ENCODE measurements around the gene DHCR7. TPM values are rescaled to one million over a fixed set of nuclear protein-coding genes. Genes with fewer than 3 reads are reported as not detected.

The DHCR7 gene
- total RNA-seq, 3 donors from 2014 or later = 29.8 to 39.2 (median 32.0) TPM

DNA sequence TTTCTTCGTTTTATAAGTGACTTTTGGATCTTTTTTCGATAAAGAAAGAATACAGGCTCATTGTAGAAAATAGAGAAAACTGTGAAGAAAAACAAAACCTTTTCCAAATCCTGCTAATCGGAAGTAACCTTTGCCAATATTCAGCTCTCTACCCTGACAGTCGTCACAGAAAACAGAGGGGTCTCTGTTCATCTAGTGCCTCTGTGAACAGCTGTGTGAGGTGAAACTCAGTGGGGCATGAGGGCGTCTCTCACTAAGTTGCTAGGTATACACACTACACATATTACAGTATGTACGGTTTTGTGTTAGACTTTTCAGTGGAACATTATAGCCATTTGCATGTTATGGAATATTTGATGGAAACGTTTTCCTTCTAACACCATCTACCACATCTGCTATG lies 39.4 kb downstream of the DHCR7 start:
- no peaks in the 10 kb centered on the region for H3K36me3 Mint-ChIP-seq (ENCODE audit: insufficient read depth)

DNA sequence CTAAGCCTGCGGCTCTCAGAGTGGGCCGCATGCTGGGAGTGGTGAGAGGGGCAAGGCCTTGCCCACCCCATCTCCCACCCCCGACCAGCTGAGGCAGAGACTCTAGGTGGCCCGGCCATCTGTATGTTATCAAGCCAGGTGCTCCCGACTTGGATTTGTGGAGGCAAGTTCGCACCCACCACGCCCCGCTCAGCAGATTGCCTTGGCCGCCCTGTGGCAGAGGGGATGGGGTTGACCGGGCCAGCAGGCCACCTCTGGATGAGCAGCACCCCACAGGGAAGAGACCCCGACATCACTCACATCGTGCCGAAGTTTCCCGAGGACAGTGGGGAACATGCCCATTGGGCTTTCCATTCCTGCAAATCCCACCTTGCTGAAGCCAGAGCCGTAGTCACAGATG lies 40.8 kb downstream of the DHCR7 start:
- Mint-ChIP-seq H3K27me3 (ENCODE audit: low read depth) (peaks cover 12% of the 10 kb centered on the region), H3K4me1 (ENCODE audit: low read depth) (no peaks in the 10 kb centered on the region), H3K36me3 (ENCODE audit: insufficient read depth) (no peaks in the 10 kb centered on the region), H3K9me3 (peaks cover 3% of the 10 kb centered on the region), H3K4me3 (no peak overlapping the region)
- no peak for ATAC-seq
- no peak for DNase-seq

More for the DNA sequence above, 39.4 kb downstream of the DHCR7 start:
- ATAC-seq (no peak), DNase-seq (no peak)
- no peak overlapping the region for H3K4me3 Mint-ChIP-seq
- no peaks in the 10 kb centered on the region for H3K4me1 Mint-ChIP-seq (ENCODE audit: low read depth)
- H3K27me3 Mint-ChIP-seq (ENCODE audit: low read depth) = peaks cover 15% of the 10 kb centered on the region
- peaks cover 3% of the 10 kb centered on the region for H3K9me3 Mint-ChIP-seq

DNA sequence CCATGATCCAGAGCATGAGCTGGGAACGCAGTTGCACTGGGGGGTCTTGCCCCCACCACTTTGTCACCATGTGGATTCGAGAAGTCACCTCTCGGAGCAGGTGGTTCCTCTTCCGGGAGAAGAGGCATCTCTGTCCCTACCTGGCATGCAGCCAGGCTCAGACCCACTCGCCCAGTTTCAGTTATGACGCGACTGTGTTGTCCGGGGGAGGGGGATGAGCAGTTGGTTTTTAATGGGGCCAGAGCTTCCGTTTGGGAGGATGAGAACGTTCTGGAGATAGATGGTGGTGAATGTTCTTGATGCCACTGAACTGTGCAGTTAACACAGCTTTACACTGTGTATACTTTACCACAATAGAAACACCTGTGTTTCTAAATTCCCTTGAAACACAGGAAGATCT lies 41.5 kb downstream of the DHCR7 start:
- Mint-ChIP-seq H3K4me3 (no peak overlapping the region), H3K4me1 (ENCODE audit: low read depth) (no peaks in the 10 kb centered on the region), H3K36me3 (ENCODE audit: insufficient read depth) (no peaks in the 10 kb centered on the region), H3K27me3 (ENCODE audit: low read depth) (peaks cover 9% of the 10 kb centered on the region), H3K9me3 (peaks cover 3% of the 10 kb centered on the region)
- ATAC-seq = no peak
- no peak for DNase-seq

DNA sequence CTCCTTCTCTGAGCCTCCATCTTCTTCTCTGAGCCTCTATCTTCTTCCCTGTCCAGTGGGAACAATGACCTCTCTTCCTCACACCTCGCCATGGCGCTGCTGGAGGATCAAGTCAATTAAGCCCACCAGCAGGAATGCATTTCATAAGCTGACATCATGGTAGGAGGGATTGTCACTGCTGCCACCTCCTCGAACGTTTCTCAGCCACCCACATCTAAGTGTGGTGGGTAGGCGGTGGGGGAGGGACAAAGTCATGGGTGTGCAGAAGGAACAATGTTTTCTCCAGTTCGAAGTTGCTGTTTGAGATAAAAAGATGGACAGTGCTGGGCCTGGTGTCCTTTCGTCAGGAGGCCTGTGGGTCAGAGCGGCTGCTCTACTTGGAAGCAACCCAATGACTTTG lies 44.0 kb downstream of the DHCR7 start:
- DNase-seq (no peak), ATAC-seq (no peak)
- Mint-ChIP-seq H3K36me3 (ENCODE audit: insufficient read depth) (no peaks in the 10 kb centered on the region), H3K4me1 (ENCODE audit: low read depth) (no peaks in the 10 kb centered on the region), H3K27me3 (ENCODE audit: low read depth) (peaks cover 5% of the 10 kb centered on the region), H3K9me3 (peaks cover 3% of the 10 kb centered on the region), H3K4me3 (no peak overlapping the region)

DNA sequence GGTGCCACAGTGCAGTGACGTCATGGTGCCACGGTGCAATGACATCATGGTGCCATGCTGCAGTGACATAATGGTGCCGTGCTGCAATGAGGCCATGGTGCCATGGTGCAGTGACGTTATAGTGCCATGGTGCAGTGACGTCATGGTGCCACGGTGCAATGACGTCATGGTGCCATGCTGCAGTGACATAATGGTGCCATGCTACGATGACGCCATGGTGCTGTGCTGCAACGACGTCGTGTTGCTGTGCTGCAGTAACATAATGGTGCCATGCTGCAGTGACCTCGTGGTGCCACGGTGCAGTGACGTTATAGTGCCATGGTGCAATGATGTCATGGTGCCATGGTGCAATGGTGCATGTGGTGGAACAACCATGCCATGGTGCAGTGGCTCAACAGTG lies 45.3 kb downstream of the DHCR7 start:
- no peak overlapping the region for H3K4me3 Mint-ChIP-seq
- H3K9me3 Mint-ChIP-seq = peaks cover 3% of the 10 kb centered on the region
- DNase-seq (no peak), ATAC-seq (no peak)
- no peaks in the 10 kb centered on the region for H3K36me3 Mint-ChIP-seq (ENCODE audit: insufficient read depth)
- H3K27me3 Mint-ChIP-seq (ENCODE audit: low read depth) = no peaks in the 10 kb centered on the region
- H3K4me1 Mint-ChIP-seq (ENCODE audit: low read depth) = no peaks in the 10 kb centered on the region

DNA sequence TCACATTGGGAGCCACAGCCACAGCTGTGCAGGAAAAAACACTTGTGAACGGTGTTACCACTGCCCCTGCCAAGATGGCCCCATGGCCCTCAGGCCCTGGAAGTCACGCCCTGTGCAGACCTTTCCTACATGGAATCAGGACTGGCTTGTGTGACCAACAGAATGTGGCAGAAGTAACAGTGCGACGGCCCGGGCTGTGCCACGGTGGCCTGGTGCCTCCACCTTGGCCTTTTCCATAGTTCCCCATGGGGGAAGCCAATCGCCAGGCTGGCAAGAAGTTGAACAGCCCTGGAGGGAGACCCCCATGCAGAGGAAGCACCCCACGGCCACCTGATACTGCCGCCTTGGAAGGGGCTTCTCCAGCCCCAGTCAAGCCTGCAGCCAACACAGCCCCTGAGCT lies 48.0 kb downstream of the DHCR7 start:
- no peak for ATAC-seq

DNA sequence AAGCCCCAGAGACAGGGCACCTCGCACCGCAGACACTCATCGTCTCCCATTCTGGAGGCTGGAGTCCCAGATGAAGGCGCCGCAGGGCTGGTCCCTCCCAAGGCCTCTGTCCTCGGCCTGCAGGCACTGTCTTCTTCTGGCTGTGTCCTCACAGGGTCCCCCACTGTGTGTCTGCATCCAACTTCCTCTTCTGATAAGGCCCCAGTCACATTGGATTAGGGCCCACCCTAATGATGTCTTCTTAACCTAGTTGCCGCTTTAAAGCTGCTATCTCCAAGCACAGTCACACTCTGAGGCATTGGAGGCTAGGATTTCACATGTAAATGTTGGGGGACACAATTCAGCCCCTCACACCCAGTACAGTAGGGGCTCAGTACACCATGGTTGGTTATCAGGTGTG lies 48.9 kb downstream of the DHCR7 start:
- H3K4me1 Mint-ChIP-seq (ENCODE audit: low read depth) = no peaks in the 10 kb centered on the region
- DNase-seq (no peak), ATAC-seq (no peak)
- peaks cover 3% of the 10 kb centered on the region for H3K9me3 Mint-ChIP-seq
- no peak overlapping the region for H3K4me3 Mint-ChIP-seq
- H3K27me3 Mint-ChIP-seq (ENCODE audit: low read depth) = no peaks in the 10 kb centered on the region
- H3K36me3 Mint-ChIP-seq (ENCODE audit: insufficient read depth) = no peaks in the 10 kb centered on the region

More for the DNA sequence above, 48.0 kb downstream of the DHCR7 start:
- no peak overlapping the region for H3K4me3 Mint-ChIP-seq
- no peaks in the 10 kb centered on the region for H3K4me1 Mint-ChIP-seq (ENCODE audit: low read depth)
- no peak for DNase-seq
- no peaks in the 10 kb centered on the region for H3K27me3 Mint-ChIP-seq (ENCODE audit: low read depth)
- peaks cover 3% of the 10 kb centered on the region for H3K9me3 Mint-ChIP-seq
- no peaks in the 10 kb centered on the region for H3K36me3 Mint-ChIP-seq (ENCODE audit: insufficient read depth)

DNA sequence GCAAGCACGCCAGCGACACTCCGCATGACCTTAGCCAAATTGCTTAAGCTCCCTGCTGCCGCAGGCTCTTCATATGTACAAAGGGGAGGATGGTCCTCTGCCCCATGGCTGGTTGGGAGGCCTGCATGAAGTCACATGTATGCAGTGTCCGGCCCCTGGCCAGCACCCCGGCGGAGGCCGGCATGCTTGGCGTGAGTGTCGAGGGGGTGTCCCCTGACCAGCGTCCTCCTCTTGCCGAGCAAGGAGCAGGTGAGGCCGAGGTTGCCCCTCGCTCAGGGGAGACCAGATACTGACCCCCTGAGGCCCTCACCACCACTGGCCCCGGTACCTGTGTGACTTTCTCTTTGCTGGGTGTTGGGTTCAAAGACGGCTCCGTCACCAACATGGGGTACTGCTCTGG lies 50.2 kb downstream of the DHCR7 start:
- Mint-ChIP-seq H3K9me3 (no peaks in the 10 kb centered on the region), H3K4me3 (no peak overlapping the region), H3K36me3 (ENCODE audit: insufficient read depth) (no peaks in the 10 kb centered on the region), H3K27me3 (ENCODE audit: low read depth) (no peaks in the 10 kb centered on the region), H3K4me1 (ENCODE audit: low read depth) (no peaks in the 10 kb centered on the region)
- DNase-seq = no peak
- no peak for ATAC-seq

DNA sequence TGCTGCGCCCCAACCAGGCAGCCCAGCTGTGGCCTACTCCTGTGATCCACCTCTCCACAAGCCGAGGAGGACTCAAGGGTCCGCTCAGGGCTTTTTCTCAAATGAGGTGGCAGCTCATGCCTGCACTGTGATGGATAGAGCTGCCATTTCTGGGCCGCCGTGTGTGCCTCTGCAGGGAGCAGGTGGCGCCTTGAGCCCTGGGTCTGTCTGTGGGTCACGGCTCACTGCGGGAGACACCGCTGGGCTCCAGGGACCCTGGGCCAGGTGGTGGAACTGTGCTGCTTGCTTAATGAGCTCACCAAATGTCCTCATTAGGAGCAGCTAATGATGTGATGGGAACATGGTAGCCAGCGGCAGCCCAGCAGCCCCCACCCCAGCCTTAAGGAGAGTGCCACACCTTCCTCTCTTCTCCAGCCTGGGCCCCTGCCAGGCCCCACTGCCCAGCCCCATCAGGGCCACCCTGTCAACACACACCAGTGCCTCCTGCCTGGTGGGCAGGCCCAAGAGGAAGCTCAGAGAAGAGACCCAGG lies 50.8 kb downstream of the DHCR7 start:
- Mint-ChIP-seq H3K27me3 (ENCODE audit: low read depth) (no peaks in the 10 kb centered on the region), H3K4me1 (ENCODE audit: low read depth) (no peaks in the 10 kb centered on the region), H3K4me3 (no peak overlapping the region), H3K9me3 (no peaks in the 10 kb centered on the region), H3K36me3 (ENCODE audit: insufficient read depth) (no peaks in the 10 kb centered on the region)
- DNase-seq = no peak
- ATAC-seq = no peak

DNA sequence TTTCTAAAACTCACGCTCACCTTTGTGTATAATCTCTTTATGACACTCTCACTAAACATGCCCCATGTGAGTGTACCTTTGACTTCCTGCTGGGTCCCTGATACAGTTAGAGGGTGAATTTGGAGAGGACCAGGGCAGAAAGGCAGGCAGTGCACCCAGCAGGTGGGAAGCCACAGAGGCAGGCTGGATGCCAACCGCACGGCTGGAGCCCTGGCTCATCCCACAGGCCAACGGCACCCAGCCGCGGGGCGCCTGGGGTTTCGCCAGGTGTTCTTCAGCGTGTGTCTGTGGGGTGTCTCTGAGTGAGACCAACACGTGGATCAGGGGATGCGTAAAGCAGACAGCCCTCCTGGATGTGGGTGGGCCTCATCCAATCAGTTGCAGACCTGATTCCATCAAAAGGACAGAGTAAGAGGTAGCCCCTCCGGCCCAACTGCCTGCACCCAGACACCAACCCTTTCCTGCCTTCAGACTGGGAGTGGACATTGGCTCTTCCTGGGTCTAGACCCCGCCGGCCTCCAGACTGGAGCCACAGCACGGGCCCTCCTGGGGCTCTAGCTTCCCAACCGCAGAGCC lies 51.6 kb downstream of the DHCR7 start:
- Mint-ChIP-seq H3K27me3 (ENCODE audit: low read depth) (no peaks in the 10 kb centered on the region), H3K4me3 (no peak overlapping the region), H3K36me3 (ENCODE audit: insufficient read depth) (no peaks in the 10 kb centered on the region), H3K9me3 (no peaks in the 10 kb centered on the region), H3K4me1 (ENCODE audit: low read depth) (no peaks in the 10 kb centered on the region)
- ATAC-seq (no peak), DNase-seq (no peak)

DNA sequence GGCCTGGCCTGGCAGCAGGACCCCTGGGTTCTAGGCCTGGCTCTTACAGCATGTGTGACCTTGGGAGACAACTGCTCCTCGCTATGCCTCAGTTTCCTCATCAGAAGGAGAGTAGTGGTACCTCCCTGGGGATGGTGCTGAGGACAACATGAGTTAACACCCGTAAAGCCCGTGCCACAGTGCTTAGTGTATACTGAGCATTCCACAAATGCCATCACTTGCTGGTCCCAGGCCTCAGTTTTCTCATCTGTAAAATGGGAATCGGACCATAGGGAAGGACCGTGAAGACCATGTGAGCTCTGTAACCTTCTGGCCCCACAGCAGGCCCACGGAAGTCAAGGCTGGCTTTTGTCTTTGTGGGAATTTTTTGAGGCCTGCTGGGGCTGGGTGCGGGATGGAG lies 52.4 kb downstream of the DHCR7 start:
- Mint-ChIP-seq H3K4me1 (ENCODE audit: low read depth) (no peaks in the 10 kb centered on the region), H3K27me3 (ENCODE audit: low read depth) (no peaks in the 10 kb centered on the region), H3K4me3 (no peak overlapping the region), H3K9me3 (no peaks in the 10 kb centered on the region), H3K36me3 (ENCODE audit: insufficient read depth) (no peaks in the 10 kb centered on the region)
- DNase-seq (no peak), ATAC-seq (no peak)

DNA sequence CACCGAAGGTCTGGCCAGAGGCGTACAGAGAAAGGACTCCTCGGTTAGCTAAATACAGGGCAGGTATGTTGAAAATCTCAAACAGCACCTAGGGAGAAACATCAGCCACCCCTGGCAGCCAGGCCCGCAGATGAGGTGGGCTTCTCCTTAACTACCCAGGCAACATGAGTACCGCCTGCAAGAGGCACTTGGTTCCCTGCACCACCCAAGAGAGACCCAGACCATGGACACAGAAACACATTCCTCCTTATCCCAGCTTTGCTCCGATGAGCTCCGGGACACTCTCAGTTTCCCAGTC lies 53.0 kb downstream of the DHCR7 start:
- ATAC-seq (no peak), DNase-seq (no peak)
- Mint-ChIP-seq H3K27me3 (ENCODE audit: low read depth) (no peaks in the 10 kb centered on the region), H3K4me1 (ENCODE audit: low read depth) (no peaks in the 10 kb centered on the region), H3K4me3 (no peak overlapping the region), H3K36me3 (ENCODE audit: insufficient read depth) (no peaks in the 10 kb centered on the region), H3K9me3 (no peaks in the 10 kb centered on the region)

DNA sequence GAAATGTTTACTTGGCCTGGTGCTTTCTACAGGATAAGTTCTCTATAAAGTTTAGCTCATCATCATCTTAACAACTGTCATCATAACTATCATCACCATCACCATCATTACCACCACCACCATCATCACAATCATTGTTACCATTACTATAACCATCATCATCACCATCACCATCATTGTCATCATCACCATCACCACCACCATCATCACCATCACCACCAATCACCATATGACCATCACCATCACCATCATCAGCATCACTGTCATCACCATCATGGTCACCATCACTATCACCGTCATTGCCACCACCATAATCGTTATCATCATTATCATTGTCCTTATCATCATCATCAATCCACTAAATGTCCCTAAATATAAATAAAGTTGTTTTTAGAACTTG lies 54.9 kb downstream of the DHCR7 start:
- Mint-ChIP-seq H3K4me3 (no peak overlapping the region), H3K9me3 (no peaks in the 10 kb centered on the region), H3K27me3 (ENCODE audit: low read depth) (peaks cover 2% of the 10 kb centered on the region), H3K4me1 (ENCODE audit: low read depth) (no peaks in the 10 kb centered on the region), H3K36me3 (ENCODE audit: insufficient read depth) (no peaks in the 10 kb centered on the region)
- ATAC-seq (no peak), DNase-seq (no peak)

DNA sequence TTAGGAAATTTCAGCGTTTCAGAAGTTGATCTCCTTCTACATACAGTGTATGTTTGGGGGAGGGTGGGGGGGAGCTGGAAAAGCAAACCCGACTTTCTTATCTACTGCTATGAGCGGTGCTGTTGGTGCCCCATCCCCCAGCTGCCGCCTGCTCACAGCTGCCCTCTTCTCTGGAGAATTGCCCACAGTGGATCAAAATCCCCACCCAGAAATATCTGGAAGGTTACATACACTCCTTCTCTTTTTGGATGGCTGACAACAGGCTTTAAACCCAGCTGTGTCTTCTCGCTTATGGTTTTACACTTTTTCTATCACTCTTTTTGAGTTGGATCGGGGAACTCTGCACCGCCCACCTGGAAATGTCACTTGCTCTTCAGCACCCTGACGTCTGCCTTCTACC lies 56.4 kb downstream of the DHCR7 start:
- no peaks in the 10 kb centered on the region for H3K9me3 Mint-ChIP-seq
- DNase-seq = no peak
- H3K4me1 Mint-ChIP-seq (ENCODE audit: low read depth) = no peaks in the 10 kb centered on the region
- ATAC-seq = no peak
- H3K27me3 Mint-ChIP-seq (ENCODE audit: low read depth) = peaks cover 4% of the 10 kb centered on the region
- H3K4me3 Mint-ChIP-seq = no peak overlapping the region
- no peaks in the 10 kb centered on the region for H3K36me3 Mint-ChIP-seq (ENCODE audit: insufficient read depth)

DNA sequence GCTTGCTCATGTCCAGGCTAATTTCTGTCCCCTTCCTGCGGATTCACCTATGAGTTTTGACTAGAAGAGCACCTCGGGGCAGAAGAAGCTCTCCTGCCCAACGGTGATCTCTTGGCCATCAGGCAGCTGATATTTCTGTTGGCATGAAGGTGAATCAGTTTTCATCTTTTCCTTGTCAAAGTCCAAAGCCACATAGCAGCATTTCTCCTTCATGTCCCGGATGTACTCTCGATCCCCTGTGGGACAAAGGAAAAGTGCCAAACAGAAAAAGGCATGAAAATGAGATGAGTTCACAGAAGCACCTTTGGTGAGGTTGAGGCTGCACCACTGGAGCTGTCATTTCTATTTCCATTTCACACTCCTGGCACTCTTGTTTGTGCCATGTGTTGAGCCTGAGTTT lies 56.8 kb downstream of the DHCR7 start:
- no peak for ATAC-seq
- H3K36me3 Mint-ChIP-seq (ENCODE audit: insufficient read depth) = no peaks in the 10 kb centered on the region
- no peak overlapping the region for H3K4me3 Mint-ChIP-seq
- no peaks in the 10 kb centered on the region for H3K9me3 Mint-ChIP-seq
- H3K27me3 Mint-ChIP-seq (ENCODE audit: low read depth) = peaks cover 8% of the 10 kb centered on the region
- no peak for DNase-seq
- no peaks in the 10 kb centered on the region for H3K4me1 Mint-ChIP-seq (ENCODE audit: low read depth)
